Panc1 (cell line): ENCODE measurements around the gene PLCH1. TPM values are rescaled to one million over a fixed set of nuclear protein-coding genes. Genes with fewer than 3 reads are reported as not detected.

Experiments
- ATAC-seq: fragments of 200-7000 bp; cut with Tn5 transposase; 2 replicates; pipeline ENCODE4 v1.9.1; 2020; ENCODE audit warnings: mild to moderate bottlenecking, moderate library complexity
- BruUV-seq: library from RNA; stranded (reverse); fragments of 400-500 nt; replicated peaks from 2 replicates; lab custom pipeline; 2021; lab: Mats Ljungman, UMichigan
- CTCF ChIA-PET: fragments of 300-600 bp; sonication (Branson Sonifier 250); formaldehyde crosslinking; loops from one replicate; lab custom pipeline; 2022; ENCODE audit warnings: antibody characterized with exemption; lab: Charles Lee
- POLR2A ChIA-PET: fragments of 300-600 bp; sonication (Branson Sonifier 250); formaldehyde crosslinking; loops from one replicate; lab custom pipeline; 2022; ENCODE audit warnings: antibody characterized with exemption; lab: Charles Lee
- DNase-seq: peaks from one replicate; pipeline ENCODE4 v3.0.0-alpha.2; 2010; ENCODE audit warnings: low read depth, low spot score
- H3K27ac ChIP-seq: 2 replicates; pipeline ENCODE4 v1.5.1; 2011; ENCODE audit warnings: mild to moderate bottlenecking, low read length, inconsistent platforms
- H3K27me3 ChIP-seq: fragments of 200-500 bp; sonication (Bioruptor generic); 2 replicates; pipeline ENCODE4 v1.6.0; 2014; ENCODE audit warnings: low read length, inconsistent platforms; ENCODE audit not compliant: control insufficient read depth, insufficient read depth
- H3K36me3 ChIP-seq: fragments of 200-500 bp; sonication (Bioruptor generic); 2 replicates; pipeline ENCODE4 v1.5.1; 2014; ENCODE audit warnings: inconsistent platforms, mild to moderate bottlenecking, low read length, moderate library complexity; ENCODE audit not compliant: control insufficient read depth, insufficient read depth
- H3K4me1 ChIP-seq: 2 replicates; pipeline ENCODE4 v1.5.1; 2011; ENCODE audit warnings: inconsistent platforms, mild to moderate bottlenecking, low read length, moderate library complexity; ENCODE audit not compliant: control insufficient read depth, insufficient read depth
- H3K4me3 ChIP-seq, 2 experiments: 2 replicates each; pipeline ENCODE4 v1.5.1; 2011 to 2012; ENCODE audit warnings: low read depth in 2 of 2, low read length in 2 of 2, mild to moderate bottlenecking in 2 of 2, inconsistent platforms in 1 of 2, moderate library complexity in 1 of 2
- H3K9me3 ChIP-seq: fragments of 200-500 bp; sonication (Bioruptor generic); 2 replicates; pipeline ENCODE4 v1.5.1; 2014; ENCODE audit warnings: low read depth, mild to moderate bottlenecking, inconsistent platforms, low read length, moderate library complexity; ENCODE audit not compliant: control insufficient read depth, insufficient read depth
- CTCF ChIP-seq: fragments of 450-650 bp; IDR thresholded peaks from 2 replicates; pipeline ENCODE4 v1.5.1; 2017; ENCODE audit warnings: mild to moderate bottlenecking
- POLR2AphosphoS5 ChIP-seq: IDR thresholded peaks from 2 replicates; pipeline ENCODE4 v1.6.1; 2012; ENCODE audit warnings: mild to moderate bottlenecking, low read depth, low read length, moderate library complexity
- REST ChIP-seq, 2 experiments: IDR thresholded peaks; 2 replicates each; pipeline ENCODE4 v1.6.1; 2011 to 2012; ENCODE audit warnings: low read depth in 2 of 2, control low read depth in 1 of 2, low read length in 1 of 2, mild to moderate bottlenecking in 1 of 2, moderate library complexity in 1 of 2; ENCODE audit not compliant: insufficient read depth in 1 of 2
- SIN3A ChIP-seq: IDR thresholded peaks from 2 replicates; pipeline ENCODE4 v1.6.1; 2012; ENCODE audit warnings: low read depth, mild to moderate bottlenecking, low read length, moderate library complexity, borderline replicate concordance; ENCODE audit not compliant: insufficient read depth
- TCF7L2 ChIP-seq: IDR thresholded peaks from 2 replicates; pipeline ENCODE4 v1.6.1; 2011; ENCODE audit warnings: mild to moderate bottlenecking, low read depth, low read length, inconsistent platforms
- in situ Hi-C: cut with HindIII; loops from 2 replicates; pipeline ENCODE4 v1.10.0; 2016; ENCODE audit warnings: low sequenced_read_pairs, low pct_unique_long_range_greater_than_20kb
- intact Hi-C: fragments of 100-400 bp; cut with micrococcal nuclease; formaldehyde crosslinking; loops from one replicate; pipeline ENCODE4 v1.10.0; 2022; ENCODE audit not compliant: unreplicated experiment
- total RNA-seq: library from RNA; stranded (reverse); gene quantifications from one replicate; pipeline ENCODE4 v1.2.1, GENCODE V29; 2021; ENCODE audit not compliant: unreplicated experiment

Gene PLCH1
- total RNA-seq, 1 experiment from 2014 or later = 0.03 TPM

- BruUV-seq = no TSS peak
- CTCF ChIA-PET = no interaction called here
- Histone ChIP-seq H3K36me3 (no peaks in the 10 kb centered on the region), H3K9me3 (no peaks in the 10 kb centered on the region), H3K4me1 (no peaks in the 10 kb centered on the region), H3K4me3 (no peak overlapping the region), H3K27me3 (no peaks in the 10 kb centered on the region), H3K27ac (no peak overlapping the region)
- DNase-seq = no peak
- TF ChIP-seq POLR2AphosphoS5 (no peak), SIN3A (no peak), CTCF (no peak), REST (IDR thresholded peaks at IDR 0.05; ENCODE audit: insufficient read depth in 1 of 2, low read depth in 2 of 2, low read length in 1 of 2) (no peak), TCF7L2 (no peak)
- intact Hi-C loops (no loop called here), in situ Hi-C loops (no loop called here)
- POLR2A ChIA-PET = no interaction called here
- ATAC-seq = no peak
Observed at GRCh38 chr3:155339052-155339451, 405.8 kb downstream of the PLCH1 start.

GRCh38 chr3:155335724-155336354 is 409.0 kb downstream of the PLCH1 start:
- H3K4me1 ChIP-seq = no peaks in the 10 kb centered on the region
- intact Hi-C loops = no loop called here
- H3K9me3 ChIP-seq = no peaks in the 10 kb centered on the region
- no peak overlapping the region for H3K4me3 ChIP-seq
- BruUV-seq = no TSS peak
- no peak for DNase-seq
- no peak overlapping the region for H3K27ac ChIP-seq
- no peaks in the 10 kb centered on the region for H3K27me3 ChIP-seq
- TF ChIP-seq POLR2AphosphoS5 (no peak), REST (IDR thresholded peaks at IDR 0.05; ENCODE audit: insufficient read depth in 1 of 2, low read depth in 2 of 2, low read length in 1 of 2) (no peak), SIN3A (no peak), TCF7L2 (no peak), CTCF (no peak)
- H3K36me3 ChIP-seq = no peaks in the 10 kb centered on the region
- in situ Hi-C loops = no loop called here
- POLR2A ChIA-PET = no interaction called here
- CTCF ChIA-PET = no interaction called here
- ATAC-seq = no peak
